Activated CD8-positive, alpha-beta T cell treated with anti-CD3 and anti-CD28 coated beads for 36 hours (primary cell): ENCODE results near the gene AQP7. TPM values are rescaled to one million over a fixed set of nuclear protein-coding genes. Genes with fewer than 3 reads are reported as not detected.
"Not testable (repeated sequence)": the region's sequence is repeated elsewhere in the genome, so short reads cannot be mapped to it uniquely, and the experiment has no call there.

Experiments
- ATAC-seq: fragments of 200-7000 bp; cut with Tn5 transposase; one replicate; pipeline ENCODE4 v1.10.0; 2021; ENCODE audit warnings: mild to moderate bottlenecking, moderate library complexity
- CTCF ChIA-PET: fragments of 350-600 bp; sonication (Branson Sonifier 250); formaldehyde crosslinking; loops from one replicate; lab custom pipeline; 2021; ENCODE audit warnings: antibody characterized with exemption; lab: Charles Lee
- POLR2A ChIA-PET: fragments of 350-600 bp; sonication (Branson Sonifier 250); formaldehyde crosslinking; loops from one replicate; lab custom pipeline; 2021; ENCODE audit warnings: antibody characterized with exemption; lab: Charles Lee
- DNase-seq: peaks from one replicate; pipeline ENCODE4 v3.0.0-alpha.2; 2020
- H3K27ac Mint-ChIP-seq: one replicate; pipeline ENCODE4 v1.8.0; 2021; ENCODE audit warnings: mild to moderate bottlenecking, mixed read lengths
- H3K27me3 Mint-ChIP-seq: one replicate; pipeline ENCODE4 v1.8.0; 2021; ENCODE audit warnings: mixed read lengths
- H3K36me3 Mint-ChIP-seq: one replicate; pipeline ENCODE4 v1.8.0; 2021; ENCODE audit warnings: low read depth, mixed read lengths
- H3K4me1 Mint-ChIP-seq: one replicate; pipeline ENCODE4 v1.8.0; 2021; ENCODE audit warnings: low read depth, mixed read lengths
- H3K4me3 Mint-ChIP-seq: one replicate; pipeline ENCODE4 v1.8.0; 2021; ENCODE audit warnings: mild to moderate bottlenecking, moderate library complexity, mixed read lengths
- H3K9me3 Mint-ChIP-seq: one replicate; pipeline ENCODE4 v1.8.0; 2021; ENCODE audit warnings: mixed read lengths
- intact Hi-C: fragments of 100-400 bp; cut with micrococcal nuclease; formaldehyde crosslinking; loops from one replicate; pipeline ENCODE4 v1.10.0; 2022
- total RNA-seq, 2 experiments: library from RNA; stranded (reverse); gene quantifications; one replicate each; pipeline ENCODE4 v1.2.3, GENCODE V29; 2021
- TF ChIP-seq, protein P1 (sequence below): fragments of 200-600 bp; IDR thresholded peaks from one replicate; pipeline ENCODE4 v1.8.0; 2022; ENCODE audit warnings: antibody characterized with exemption, mild to moderate bottlenecking

Gene AQP7
- total RNA-seq, 2 experiments from 2014 or later = not detected

DNA sequence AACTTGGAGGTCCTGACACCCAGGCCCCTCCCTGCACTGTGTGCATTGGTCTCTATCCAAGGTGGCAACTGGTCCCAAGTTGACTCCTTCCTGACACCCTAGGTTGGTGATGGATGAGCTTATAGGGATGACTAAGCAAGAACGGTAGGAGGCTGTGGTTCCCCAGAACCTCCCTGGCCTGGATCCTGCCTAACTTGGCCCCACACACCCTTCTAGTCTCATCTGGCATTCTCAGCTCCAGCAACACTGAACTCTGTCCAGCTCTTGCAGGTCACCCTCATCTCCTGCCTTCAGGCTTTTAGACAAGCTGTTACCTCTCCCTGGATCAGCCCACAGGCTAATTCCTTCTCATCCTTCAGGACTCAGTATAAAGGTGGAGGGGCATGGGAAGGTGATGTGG, 28.6 kb upstream of the AQP7 start:
- Mint-ChIP-seq H3K27ac (no peak overlapping the region), H3K27me3 (no peaks in the 10 kb centered on the region), H3K36me3 (no peaks in the 10 kb centered on the region), H3K9me3 (no peaks in the 10 kb centered on the region), H3K4me1 (peaks cover 3% of the 10 kb centered on the region), H3K4me3 (no peak overlapping the region)
- TF ChIP-seq, protein P1, sequence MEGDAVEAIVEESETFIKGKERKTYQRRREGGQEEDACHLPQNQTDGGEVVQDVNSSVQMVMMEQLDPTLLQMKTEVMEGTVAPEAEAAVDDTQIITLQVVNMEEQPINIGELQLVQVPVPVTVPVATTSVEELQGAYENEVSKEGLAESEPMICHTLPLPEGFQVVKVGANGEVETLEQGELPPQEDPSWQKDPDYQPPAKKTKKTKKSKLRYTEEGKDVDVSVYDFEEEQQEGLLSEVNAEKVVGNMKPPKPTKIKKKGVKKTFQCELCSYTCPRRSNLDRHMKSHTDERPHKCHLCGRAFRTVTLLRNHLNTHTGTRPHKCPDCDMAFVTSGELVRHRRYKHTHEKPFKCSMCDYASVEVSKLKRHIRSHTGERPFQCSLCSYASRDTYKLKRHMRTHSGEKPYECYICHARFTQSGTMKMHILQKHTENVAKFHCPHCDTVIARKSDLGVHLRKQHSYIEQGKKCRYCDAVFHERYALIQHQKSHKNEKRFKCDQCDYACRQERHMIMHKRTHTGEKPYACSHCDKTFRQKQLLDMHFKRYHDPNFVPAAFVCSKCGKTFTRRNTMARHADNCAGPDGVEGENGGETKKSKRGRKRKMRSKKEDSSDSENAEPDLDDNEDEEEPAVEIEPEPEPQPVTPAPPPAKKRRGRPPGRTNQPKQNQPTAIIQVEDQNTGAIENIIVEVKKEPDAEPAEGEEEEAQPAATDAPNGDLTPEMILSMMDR = no peak
- ChIA-PET CTCF (interaction anchor here (1.6 to 4.1 kb wide), 3 partner anchors 15 to 36 kb away, joined by 7 to 22 read pairs (median 8); no protein-coding TSS in a partner anchor), POLR2A (interaction anchor here (0.6 kb wide), 1 partner anchor 367 kb away, joined by 3 read pairs; no protein-coding TSS in a partner anchor)
- intact Hi-C loops = no loop called here
- ATAC-seq = peak; percentile 26
- DNase-seq = no peak

- ChIA-PET CTCF (interaction anchor here (4.1 kb wide), 1 partner anchor 14 kb away, joined by 22 read pairs; no protein-coding TSS in a partner anchor), POLR2A (no interaction called here)
- Mint-ChIP-seq H3K36me3 (no peaks in the 10 kb centered on the region), H3K27ac (no peak overlapping the region), H3K9me3 (no peaks in the 10 kb centered on the region), H3K4me1 (peaks cover 3% of the 10 kb centered on the region), H3K4me3 (no peak overlapping the region), H3K27me3 (no peaks in the 10 kb centered on the region)
- intact Hi-C loops = no loop called here
- TF ChIP-seq, protein P1 = no peak
- no peak for DNase-seq
- ATAC-seq = peak; percentile 13
These were observed 27.1 kb upstream of the AQP7 start for GRCh38 chr9:33429256-33429985.

DNA sequence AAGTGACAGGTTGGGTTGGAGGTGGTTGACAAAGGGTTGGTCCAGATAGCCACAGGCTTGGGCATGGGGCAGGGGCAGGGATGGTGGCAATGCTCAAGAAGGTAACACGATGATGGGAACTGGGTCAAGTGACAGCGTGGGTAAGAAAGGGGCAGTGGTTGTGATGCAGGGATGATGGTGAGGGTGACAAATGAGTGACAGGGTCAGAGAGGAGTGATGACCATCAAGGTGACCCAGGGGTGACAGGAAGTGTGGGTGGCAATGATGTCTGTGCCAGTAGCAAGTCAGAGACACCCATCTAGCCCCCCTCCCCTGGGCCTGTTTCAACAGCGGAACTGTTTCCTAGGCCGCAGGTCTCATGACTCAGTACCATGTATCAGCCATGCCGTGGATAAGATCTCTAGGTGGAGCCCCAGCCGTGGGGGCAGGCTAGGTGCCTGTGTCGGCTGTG, 24.5 kb upstream of the AQP7 start:
- ChIA-PET POLR2A (no interaction called here), CTCF (no interaction called here)
- Mint-ChIP-seq H3K4me1 (no peaks in the 10 kb centered on the region), H3K36me3 (no peaks in the 10 kb centered on the region), H3K27me3 (no peaks in the 10 kb centered on the region), H3K9me3 (no peaks in the 10 kb centered on the region), H3K27ac (no peak overlapping the region), H3K4me3 (no peak overlapping the region)
- ATAC-seq (peak; percentile 78), DNase-seq (no peak)
- intact Hi-C loops = no loop called here
- TF ChIP-seq, protein P1 = no peak

DNA sequence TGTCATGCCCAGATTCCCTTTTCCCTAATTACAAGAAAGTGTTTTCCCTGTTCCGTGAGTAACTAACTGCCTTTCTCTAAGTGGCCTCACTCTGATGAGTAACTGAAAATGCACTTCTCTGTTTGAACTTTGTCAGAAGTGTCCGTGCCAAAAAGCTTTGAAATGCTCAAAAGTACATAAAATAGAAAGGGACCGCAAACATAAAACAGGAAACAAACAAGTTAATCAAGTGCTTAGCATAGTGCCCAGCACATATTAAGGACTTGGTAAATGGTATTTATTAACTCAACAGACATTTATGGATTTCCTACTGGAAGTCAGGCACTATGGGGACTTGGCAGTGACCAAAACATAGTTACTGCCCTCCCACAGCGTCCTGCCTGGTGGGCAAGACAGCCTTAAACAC, 22.8 kb upstream of the AQP7 start:
- ChIA-PET CTCF (no interaction called here), POLR2A (no interaction called here)
- ATAC-seq (no peak), DNase-seq (no peak)
- no peaks in the 10 kb centered on the region for H3K27me3 Mint-ChIP-seq
- TF ChIP-seq, protein P1 = no peak
- intact Hi-C loops = no loop called here
- no peak overlapping the region for H3K27ac Mint-ChIP-seq
- no peaks in the 10 kb centered on the region for H3K36me3 Mint-ChIP-seq
- no peaks in the 10 kb centered on the region for H3K4me1 Mint-ChIP-seq
- H3K9me3 Mint-ChIP-seq = no peaks in the 10 kb centered on the region
- no peak overlapping the region for H3K4me3 Mint-ChIP-seq

DNA sequence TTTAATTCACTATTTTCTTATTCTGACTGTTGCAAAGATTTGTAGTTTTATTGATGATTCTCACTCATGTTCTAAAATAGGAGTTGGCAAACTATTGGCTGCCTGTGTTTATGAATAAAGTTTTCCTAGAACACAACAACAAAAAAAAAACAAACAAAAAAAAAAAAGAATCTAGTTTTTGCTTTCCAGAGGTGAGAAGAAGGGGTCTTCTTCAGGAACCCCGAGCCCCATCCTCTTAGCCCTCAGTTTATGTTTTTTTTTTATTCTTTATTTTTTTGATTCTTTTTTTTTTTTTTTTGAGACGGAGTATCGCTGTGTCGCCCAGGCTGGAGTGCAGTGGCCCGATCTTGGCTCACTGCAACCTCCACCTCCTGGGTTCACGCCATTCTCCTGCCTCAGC, 22.1 kb upstream of the AQP7 start:
- ATAC-seq, H3K36me3 Mint-ChIP-seq, H3K27me3 Mint-ChIP-seq, DNase-seq, H3K27ac Mint-ChIP-seq, CTCF ChIA-PET, H3K4me3 Mint-ChIP-seq, POLR2A ChIA-PET, intact Hi-C loops, H3K4me1 Mint-ChIP-seq, H3K9me3 Mint-ChIP-seq: not testable (repeated sequence)

DNA sequence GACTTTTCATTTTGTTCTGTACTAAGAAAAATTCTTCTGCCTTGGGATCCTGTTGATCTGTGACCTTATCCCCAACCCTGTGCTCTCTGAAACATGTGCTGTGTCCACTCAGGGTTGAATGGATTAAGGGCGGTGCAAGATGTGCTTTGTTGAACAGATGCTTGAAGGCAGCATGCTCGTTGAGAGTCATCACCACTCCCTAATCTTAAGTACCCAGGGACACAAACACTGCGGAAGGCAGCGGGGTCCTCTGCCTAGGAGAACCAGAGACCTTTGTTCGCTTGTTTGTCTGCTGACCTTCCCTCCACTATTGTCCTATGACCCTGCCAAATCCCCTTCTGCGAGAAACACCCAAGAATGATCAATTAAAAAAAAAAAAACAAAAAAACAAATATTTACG, 21.7 kb upstream of the AQP7 start:
- intact Hi-C loops, H3K36me3 Mint-ChIP-seq, CTCF ChIA-PET, H3K27me3 Mint-ChIP-seq, POLR2A ChIA-PET, H3K4me1 Mint-ChIP-seq, DNase-seq, ATAC-seq, H3K9me3 Mint-ChIP-seq, H3K27ac Mint-ChIP-seq, H3K4me3 Mint-ChIP-seq: not testable (repeated sequence)
